OCI-LY7 (cell line): ENCODE measurements around the gene RNU5D-1. TPM values are rescaled to one million over a fixed set of nuclear protein-coding genes. Genes with fewer than 3 reads are reported as not detected.
"Not testable (repeated sequence)": the region's sequence is repeated elsewhere in the genome, so short reads cannot be mapped to it uniquely, and the experiment has no call there.

ENCODE experiments used
- BruUV-seq: library from RNA; stranded (reverse); fragments of 400-500 nt; replicated peaks from 2 replicates; lab custom pipeline; 2021; lab: Mats Ljungman, UMichigan
- CTCF ChIA-PET: fragments of 300-600 bp; sonication (Branson Sonifier 250); formaldehyde crosslinking; loops from one replicate; lab custom pipeline; 2022; ENCODE audit warnings: antibody characterized with exemption; ENCODE audit not compliant: unreplicated experiment; lab: Charles Lee
- POLR2A ChIA-PET: fragments of 300-600 bp; sonication (Branson Sonifier 250); formaldehyde crosslinking; loops from one replicate; lab custom pipeline; 2022; ENCODE audit warnings: antibody characterized with exemption; lab: Charles Lee
- DNase-seq: peaks from one replicate; pipeline ENCODE4 v3.0.0-alpha.2; 2015; ENCODE audit warnings: low spot score
- H2AFZ ChIP-seq: fragments of 200-600 bp; sonication (generic), shearing (Covaris generic); 2 replicates; pipeline ENCODE4 v1.6.1; 2014; ENCODE audit warnings: mild to moderate bottlenecking, antibody characterized with exemption, low read length, moderate library complexity
- H3K27ac ChIP-seq: fragments of 200-600 bp; sonication (generic); 2 replicates; pipeline ENCODE4 v1.5.1; 2014; ENCODE audit warnings: mixed run types, low read depth, mild to moderate bottlenecking, moderate library complexity, low read length, inconsistent platforms; ENCODE audit not compliant: poor library complexity, severe bottlenecking
- H3K36me3 ChIP-seq: fragments of 200-600 bp; sonication (generic); 2 replicates; pipeline ENCODE4 v1.6.1; 2014; ENCODE audit warnings: mild to moderate bottlenecking, antibody characterized with exemption, low read length, moderate library complexity, mixed read lengths; ENCODE audit not compliant: insufficient read depth
- H3K4me1 ChIP-seq: fragments of 200-600 bp; sonication (generic); 2 replicates; pipeline ENCODE4 v1.5.1; 2014; ENCODE audit warnings: mild to moderate bottlenecking, low read length; ENCODE audit not compliant: insufficient read depth, poor library complexity, severe bottlenecking
- H3K4me2 ChIP-seq: fragments of 200-600 bp; sonication (generic); 2 replicates; pipeline ENCODE4 v1.6.1; 2014; ENCODE audit warnings: mild to moderate bottlenecking, low read length
- H3K4me3 ChIP-seq: fragments of 200-600 bp; sonication (generic); 2 replicates; pipeline ENCODE4 v1.5.1; 2014; ENCODE audit warnings: mild to moderate bottlenecking, low read depth, low read length; ENCODE audit not compliant: poor library complexity, severe bottlenecking
- H3K79me2 ChIP-seq: fragments of 200-600 bp; sonication (generic); 2 replicates; pipeline ENCODE4 v1.6.1; 2016; ENCODE audit warnings: low read depth, mild to moderate bottlenecking, low read length, moderate library complexity, mixed read lengths; ENCODE audit not compliant: insufficient read depth
- H3K9me2 ChIP-seq: fragments of 200-600 bp; sonication (generic); 2 replicates; pipeline ENCODE4 v1.6.1; 2016; ENCODE audit warnings: mild to moderate bottlenecking, low read length, mixed read lengths; ENCODE audit not compliant: insufficient read depth
- H3K9me3 ChIP-seq: fragments of 200-600 bp; sonication (generic); 2 replicates; pipeline ENCODE4 v1.6.1; 2014; ENCODE audit warnings: mild to moderate bottlenecking, mixed run types, low read length, mixed read lengths
- H4K20me1 ChIP-seq: fragments of 200-600 bp; sonication (generic); 2 replicates; pipeline ENCODE4 v1.6.1; 2014; ENCODE audit warnings: mild to moderate bottlenecking, antibody characterized with exemption, low read length, moderate library complexity, mixed read lengths; ENCODE audit not compliant: insufficient read depth
- EZH2phosphoT487 ChIP-seq: fragments of 200-600 bp; sonication (generic); IDR thresholded peaks from 2 replicates; pipeline ENCODE4 v1.6.1; 2018; ENCODE audit warnings: low read depth, borderline replicate concordance, mild to moderate bottlenecking, mixed run types, antibody characterized with exemption, low read length, moderate library complexity, mixed read lengths
- intact Hi-C: fragments of 100-400 bp; cut with micrococcal nuclease; formaldehyde crosslinking; loops from one replicate; pipeline ENCODE4 v1.10.0; 2022; ENCODE audit not compliant: unreplicated experiment
- total RNA-seq, 2 experiments: library from RNA; depleted of rRNA in 1 of 2; stranded (reverse); fragments of >200 nt in 1 of 2; shearing (Covaris generic) in 1 of 2; gene quantifications; 2 replicates each; pipeline ENCODE4 v1.2.3, GENCODE V29; 2014 to 2022
- TF ChIP-seq, protein P1 (sequence below): fragments of 200-600 bp; sonication (generic); conservative IDR thresholded peaks from 2 replicates; pipeline ENCODE4 v1.5.1; 2014; ENCODE audit warnings: mild to moderate bottlenecking, antibody characterized with exemption, low read length, moderate library complexity, mixed read lengths

RNU5D-1 gene
- total RNA-seq, 2 experiments from 2014 or later: not detected

DNA sequence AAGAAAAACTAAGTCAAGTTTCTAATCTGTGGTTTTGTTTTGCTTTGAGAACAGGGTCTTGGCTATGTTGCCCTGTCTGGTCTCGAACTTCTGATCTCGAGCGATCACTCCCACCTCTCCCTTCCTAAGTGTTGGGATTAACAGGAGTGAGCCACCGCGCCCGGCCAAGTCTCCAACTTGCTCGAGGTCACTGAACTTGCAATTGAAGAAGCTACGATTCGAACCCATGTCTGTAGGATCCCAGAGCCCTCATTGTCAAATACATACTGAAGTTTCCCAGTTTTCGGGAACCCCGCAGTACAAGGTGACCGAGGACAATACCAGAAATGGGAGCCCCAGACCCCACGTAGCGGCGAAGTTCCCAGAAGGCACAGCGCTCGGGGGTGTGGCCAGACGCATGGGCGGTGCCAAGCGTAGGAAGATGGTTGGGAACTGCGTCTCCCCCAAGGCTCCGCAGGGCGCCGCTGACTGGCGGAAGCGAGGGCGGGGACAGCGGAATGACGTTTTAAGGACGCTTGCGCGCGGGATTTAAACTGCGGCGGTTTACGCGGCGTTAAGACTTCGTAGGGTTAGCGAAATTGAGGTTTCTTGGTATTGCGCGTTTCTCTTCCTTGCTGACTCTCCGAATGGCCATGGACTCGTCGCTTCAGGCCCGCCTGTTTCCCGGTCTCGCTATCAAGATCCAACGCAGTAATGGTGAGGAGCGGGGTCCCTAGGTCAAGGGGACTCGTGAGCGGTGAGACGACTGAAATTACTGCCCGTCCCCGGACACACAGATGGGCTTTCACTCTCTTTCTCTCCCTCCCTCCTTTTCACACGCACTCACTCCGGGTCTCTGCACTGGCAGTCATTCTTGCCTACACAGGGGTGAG lies 8.6 kb upstream of the RNU5D-1 start, which contains the start of gene KIF2C:
Gene KIF2C, plus strand, starts transcription at position 531 of the 872 bp plus-strand sequence. Its CDS starts 96 bp downstream, at position 627.
- BruUV-seq: no TSS peak
- ChIA-PET CTCF (no interaction called here), POLR2A (interaction anchor here (0.6 to 4.9 kb wide), 6 partner anchors 9 to 1829 kb away, joined by 3 to 45 read pairs (median 5); partner anchors contain the start of gene RNU5D-1)
- TF ChIP-seq, protein P1, sequence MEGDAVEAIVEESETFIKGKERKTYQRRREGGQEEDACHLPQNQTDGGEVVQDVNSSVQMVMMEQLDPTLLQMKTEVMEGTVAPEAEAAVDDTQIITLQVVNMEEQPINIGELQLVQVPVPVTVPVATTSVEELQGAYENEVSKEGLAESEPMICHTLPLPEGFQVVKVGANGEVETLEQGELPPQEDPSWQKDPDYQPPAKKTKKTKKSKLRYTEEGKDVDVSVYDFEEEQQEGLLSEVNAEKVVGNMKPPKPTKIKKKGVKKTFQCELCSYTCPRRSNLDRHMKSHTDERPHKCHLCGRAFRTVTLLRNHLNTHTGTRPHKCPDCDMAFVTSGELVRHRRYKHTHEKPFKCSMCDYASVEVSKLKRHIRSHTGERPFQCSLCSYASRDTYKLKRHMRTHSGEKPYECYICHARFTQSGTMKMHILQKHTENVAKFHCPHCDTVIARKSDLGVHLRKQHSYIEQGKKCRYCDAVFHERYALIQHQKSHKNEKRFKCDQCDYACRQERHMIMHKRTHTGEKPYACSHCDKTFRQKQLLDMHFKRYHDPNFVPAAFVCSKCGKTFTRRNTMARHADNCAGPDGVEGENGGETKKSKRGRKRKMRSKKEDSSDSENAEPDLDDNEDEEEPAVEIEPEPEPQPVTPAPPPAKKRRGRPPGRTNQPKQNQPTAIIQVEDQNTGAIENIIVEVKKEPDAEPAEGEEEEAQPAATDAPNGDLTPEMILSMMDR: no peak
- no peak for TF ChIP-seq EZH2phosphoT487
- H4K20me1 ChIP-seq: 0 out of 2 replicates have a peak, but pooled peaks cover 5% of the 10 kb centered on the region
- H3K27ac ChIP-seq: peak within 1 kb of the TSS; percentile 81
- intact Hi-C loops: loop anchor here (2.0 to 10.0 kb wide), 2 partner anchors 35 to 755 kb away; partner anchors contain the start of genes RPS8 and TESK2
- peak within 1 kb of the TSS; percentile 98 for H3K4me3 ChIP-seq
- H3K4me2 ChIP-seq: peak within 1 kb of the TSS; percentile 95
- H2AFZ ChIP-seq: peak within 1 kb of the TSS; percentile 62; the same call in 1 of the 2 replicates
- no peaks in the 10 kb centered on the region for H3K9me2 ChIP-seq
- H3K9me3 ChIP-seq: no peaks in the 10 kb centered on the region
- peaks cover 46% of the 10 kb centered on the region for H3K79me2 ChIP-seq
- peaks cover 46% of the 10 kb centered on the region for H3K36me3 ChIP-seq
- H3K4me1 ChIP-seq: peaks cover 28% of the 10 kb centered on the region
- DNase-seq: peak; percentile 98

DNA sequence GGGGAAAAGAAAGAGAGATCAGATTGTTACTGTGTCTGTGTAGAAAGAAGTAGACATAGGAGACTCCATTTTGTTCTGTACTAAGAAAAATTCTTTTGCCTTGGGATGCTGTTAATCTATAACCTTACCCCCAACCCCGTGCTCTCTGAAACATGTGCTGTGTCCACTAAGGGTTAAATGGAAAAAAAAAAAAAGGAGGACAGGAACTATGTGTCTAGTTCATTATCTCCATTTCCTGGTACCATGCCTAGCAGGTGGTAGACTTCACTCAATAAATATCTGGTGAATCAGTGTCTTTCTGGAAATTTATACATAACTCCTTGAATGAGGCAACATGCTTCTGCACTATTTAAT lies 8.0 kb upstream of the RNU5D-1 start:
- Histone ChIP-seq H3K4me2 (peak overlapping the region; percentile 95), H2AFZ (peak overlapping the region; percentile 61; the same call in 1 of the 2 replicates), H3K36me3 (peaks cover 40% of the 10 kb centered on the region), H3K4me1 (peaks cover 28% of the 10 kb centered on the region), H3K79me2 (peaks cover 40% of the 10 kb centered on the region), H3K27ac (peak overlapping the region; percentile 81), H3K4me3 (peak overlapping the region; percentile 98)
- H3K9me2 ChIP-seq, H3K9me3 ChIP-seq, H4K20me1 ChIP-seq, DNase-seq, CTCF ChIA-PET: not testable (repeated sequence)
- POLR2A ChIA-PET: interaction anchor here (0.7 kb wide), 2 partner anchors 45 to 1830 kb away, joined by 3 read pairs; no protein-coding TSS in a partner anchor
- BruUV-seq: TSS peak; percentile 100
- intact Hi-C loops: loop anchor here (2.0 to 10.0 kb wide), 2 partner anchors 36 to 756 kb away; partner anchors contain the start of genes RPS8 and TESK2

DNA sequence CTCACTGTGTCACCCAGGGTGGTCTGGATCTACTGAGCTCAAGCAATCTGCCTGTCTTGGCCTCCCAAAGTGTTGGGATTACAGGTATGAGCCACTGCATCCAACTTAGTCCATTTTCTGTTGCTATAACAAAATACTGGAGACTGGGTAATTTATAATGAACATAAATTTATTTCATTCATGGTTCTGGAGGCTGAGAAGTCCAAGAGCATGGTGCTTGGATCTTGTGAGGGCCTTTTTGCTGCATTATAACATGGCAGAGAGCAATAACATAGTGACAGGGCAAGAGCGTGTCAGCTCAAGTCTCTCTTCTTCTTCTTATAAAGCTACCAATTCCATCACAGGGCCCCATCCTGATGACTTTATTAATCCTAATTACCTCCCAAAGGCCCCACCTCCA lies 5.0 kb upstream of the RNU5D-1 start:
- Histone ChIP-seq H3K27ac (no peak overlapping the region), H3K9me2 (no peaks in the 10 kb centered on the region), H3K4me2 (no peak overlapping the region), H3K4me3 (no peak overlapping the region), H4K20me1 (0 out of 2 replicates have a peak, but pooled peaks cover 5% of the 10 kb centered on the region), H3K4me1 (peaks cover 37% of the 10 kb centered on the region), H3K36me3 (peaks cover 11% of the 10 kb centered on the region), H3K9me3 (no peaks in the 10 kb centered on the region), H2AFZ (no peak overlapping the region), H3K79me2 (peaks cover 13% of the 10 kb centered on the region)
- DNase-seq: no peak
- ChIA-PET CTCF (no interaction called here), POLR2A (interaction anchor here (0.7 to 2.0 kb wide), 3 partner anchors 14 to 283 kb away, joined by 3 to 11 read pairs (median 3); no protein-coding TSS in a partner anchor)
- intact Hi-C loops: loop anchor here (10.0 kb wide), 1 partner anchor 759 kb away; the partner anchor contains the start of gene TESK2
- no TSS peak for BruUV-seq
- TF ChIP-seq, protein P1: no peak
- TF ChIP-seq EZH2phosphoT487: no peak
